Fibroblast of villous mesenchyme (primary cell): Measurements from ENCODE around the gene MICALL1. TPM values are rescaled to one million over a fixed set of nuclear protein-coding genes. Genes with fewer than 3 reads are reported as not detected.

Experiments
- DNase-seq: peaks from one replicate; pipeline ENCODE4 v3.0.0-alpha.2; 2010; ENCODE audit warnings: low read depth
- H3K4me3 ChIP-seq: 2 replicates; pipeline ENCODE4 v1.5.1; 2011; ENCODE audit warnings: low read depth, mild to moderate bottlenecking, low read length
- total RNA-seq: library from RNA; depleted of rRNA; stranded (reverse); fragments of >200 nt; gene quantifications from 2 replicates; pipeline ENCODE4 v1.2.3, GENCODE V29; 2012
- TF ChIP-seq, protein P1 (sequence below): IDR thresholded peaks from 2 replicates; pipeline ENCODE4 v1.5.1; 2012; ENCODE audit warnings: low read depth, mild to moderate bottlenecking, low read length; ENCODE audit not compliant: insufficient read depth

MICALL1 gene
- total RNA-seq, 1 donor, result 47.9 TPM

- peak; percentile 86 for DNase-seq
- TF ChIP-seq, protein P1, sequence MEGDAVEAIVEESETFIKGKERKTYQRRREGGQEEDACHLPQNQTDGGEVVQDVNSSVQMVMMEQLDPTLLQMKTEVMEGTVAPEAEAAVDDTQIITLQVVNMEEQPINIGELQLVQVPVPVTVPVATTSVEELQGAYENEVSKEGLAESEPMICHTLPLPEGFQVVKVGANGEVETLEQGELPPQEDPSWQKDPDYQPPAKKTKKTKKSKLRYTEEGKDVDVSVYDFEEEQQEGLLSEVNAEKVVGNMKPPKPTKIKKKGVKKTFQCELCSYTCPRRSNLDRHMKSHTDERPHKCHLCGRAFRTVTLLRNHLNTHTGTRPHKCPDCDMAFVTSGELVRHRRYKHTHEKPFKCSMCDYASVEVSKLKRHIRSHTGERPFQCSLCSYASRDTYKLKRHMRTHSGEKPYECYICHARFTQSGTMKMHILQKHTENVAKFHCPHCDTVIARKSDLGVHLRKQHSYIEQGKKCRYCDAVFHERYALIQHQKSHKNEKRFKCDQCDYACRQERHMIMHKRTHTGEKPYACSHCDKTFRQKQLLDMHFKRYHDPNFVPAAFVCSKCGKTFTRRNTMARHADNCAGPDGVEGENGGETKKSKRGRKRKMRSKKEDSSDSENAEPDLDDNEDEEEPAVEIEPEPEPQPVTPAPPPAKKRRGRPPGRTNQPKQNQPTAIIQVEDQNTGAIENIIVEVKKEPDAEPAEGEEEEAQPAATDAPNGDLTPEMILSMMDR, result no peak
- no peak overlapping the region for H3K4me3 ChIP-seq
Observed at GRCh38 chr22:37884420-37884819, 21.7 kb upstream of the MICALL1 start.

GRCh38 chr22:37887584-37888378, 18.3 kb upstream of the MICALL1 start:
- peak; percentile 90 for DNase-seq
- TF ChIP-seq, protein P1, result peak; percentile 79
- H3K4me3 ChIP-seq, result no peak overlapping the region

DNA sequence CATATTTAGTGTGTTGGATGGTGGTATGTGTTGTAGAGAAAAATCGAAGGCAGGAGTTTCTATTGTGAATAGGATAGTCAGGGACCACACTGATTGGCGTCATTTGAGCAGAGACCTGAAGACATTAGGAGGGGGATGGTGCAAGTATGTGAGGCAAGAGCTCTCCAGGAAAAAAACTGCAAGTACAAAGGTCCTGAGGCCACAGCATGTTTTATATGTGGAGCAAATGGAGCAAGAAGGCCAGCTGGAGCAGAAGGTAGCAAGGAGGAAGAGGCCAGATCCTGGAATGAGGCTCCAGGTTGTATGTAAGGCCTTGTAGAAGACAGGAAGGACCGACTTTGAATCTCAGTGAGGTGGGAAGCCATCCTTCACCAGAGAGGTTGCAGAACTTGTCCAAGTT, 14.2 kb upstream of the MICALL1 start:
- H3K4me3 ChIP-seq, result no peak overlapping the region
- DNase-seq, result no peak
- TF ChIP-seq, protein P1, result no peak

GRCh38 chr22:37892566-37893335, 13.3 kb upstream of the MICALL1 start:
- DNase-seq, result no peak

GRCh38 chr22:37893583-37893983, 12.5 kb upstream of the MICALL1 start:
- H3K4me3 ChIP-seq, result no peak overlapping the region
- DNase-seq, result no peak
- TF ChIP-seq, protein P1, result no peak

More at GRCh38 chr22:37892566-37893335, 13.3 kb upstream of the MICALL1 start:
- no peak overlapping the region for H3K4me3 ChIP-seq
- TF ChIP-seq, protein P1, result no peak

DNA sequence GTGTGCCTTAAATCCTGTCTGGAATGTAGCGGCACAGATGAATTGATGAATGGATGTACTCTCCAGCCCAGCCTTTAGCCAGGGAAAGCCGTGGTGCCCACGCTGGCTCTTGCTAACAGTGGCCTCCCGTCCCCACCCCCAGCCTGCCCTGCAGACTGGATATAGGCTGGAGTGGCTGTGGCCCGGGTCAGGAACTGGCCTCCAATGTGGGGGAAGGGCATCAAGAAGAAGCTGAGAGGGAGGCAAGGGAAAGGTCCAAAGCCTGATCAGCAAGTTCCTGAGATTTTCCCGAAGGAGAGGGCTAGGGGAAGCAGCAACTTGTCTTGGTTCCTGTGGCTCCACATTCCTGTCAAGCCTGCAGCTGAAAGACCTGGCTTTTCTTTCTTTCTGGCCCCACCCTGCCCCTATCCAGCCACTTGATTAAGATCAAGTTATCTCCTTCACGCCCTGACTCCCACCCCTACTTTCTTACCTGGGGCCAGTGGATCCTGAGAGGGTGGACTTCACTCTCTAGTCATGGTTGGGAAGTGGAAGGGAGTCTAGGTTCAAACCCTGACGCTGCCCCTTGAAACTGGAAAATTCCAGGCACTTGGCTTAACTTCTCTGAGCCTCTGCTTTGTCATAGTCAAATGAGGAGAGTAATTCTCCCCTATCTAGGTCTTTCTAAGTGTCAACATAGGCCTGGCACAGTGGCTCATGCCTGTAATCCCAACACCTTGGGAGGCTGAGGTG, 11.0 kb upstream of the MICALL1 start:
- DNase-seq, result no peak
- H3K4me3 ChIP-seq, result no peak overlapping the region
- TF ChIP-seq, protein P1, result no peak
